Suprapubic skin (tissue), 3 donors: ENCODE results near the gene CMTM3.

Experiments used
- CTCF ChIP-seq, 2 donors: fragments of 200-600 bp in 1 of 2; fragments of 450-650 bp in 1 of 2; sonication (generic) in 1 of 2; IDR thresholded peaks; one replicate each; pipeline ENCODE4 v1.5.1; 2016 to 2019; ENCODE audit warnings: antibody characterized with exemption in 2 of 2, mild to moderate bottlenecking in 1 of 2, moderate library complexity in 1 of 2
- EP300 ChIP-seq: sonication (generic); formaldehyde crosslinking; IDR thresholded peaks from one replicate; pipeline ENCODE4 v1.6.1; 2017; ENCODE audit warnings: antibody characterized with exemption
- POLR2A ChIP-seq, 2 donors: fragments of 450-650 bp; IDR thresholded peaks; one replicate each; pipeline ENCODE4 v1.6.1; 2017; ENCODE audit warnings: antibody characterized with exemption in 2 of 2, mild to moderate bottlenecking in 2 of 2, moderate library complexity in 2 of 2

GRCh38 chr16:66605979-66606751, 1.7 kb downstream of the CMTM3 start:
- TF ChIP-seq CTCF (IDR thresholded peaks at IDR 0.05) (no peak), POLR2A (IDR thresholded peaks at IDR 0.05) (no peak), EP300 (no peak)
